Inflammatory macrophage treated with lipopolysaccharide for 1 hour (primary cell): ENCODE data around the gene AGBL1.

ENCODE experiments used
- DNase-seq, 2 donors: peaks; one replicate each; pipeline ENCODE4 v3.0.0-alpha.2; 2020 to 2022

AGBL1 gene

DNA sequence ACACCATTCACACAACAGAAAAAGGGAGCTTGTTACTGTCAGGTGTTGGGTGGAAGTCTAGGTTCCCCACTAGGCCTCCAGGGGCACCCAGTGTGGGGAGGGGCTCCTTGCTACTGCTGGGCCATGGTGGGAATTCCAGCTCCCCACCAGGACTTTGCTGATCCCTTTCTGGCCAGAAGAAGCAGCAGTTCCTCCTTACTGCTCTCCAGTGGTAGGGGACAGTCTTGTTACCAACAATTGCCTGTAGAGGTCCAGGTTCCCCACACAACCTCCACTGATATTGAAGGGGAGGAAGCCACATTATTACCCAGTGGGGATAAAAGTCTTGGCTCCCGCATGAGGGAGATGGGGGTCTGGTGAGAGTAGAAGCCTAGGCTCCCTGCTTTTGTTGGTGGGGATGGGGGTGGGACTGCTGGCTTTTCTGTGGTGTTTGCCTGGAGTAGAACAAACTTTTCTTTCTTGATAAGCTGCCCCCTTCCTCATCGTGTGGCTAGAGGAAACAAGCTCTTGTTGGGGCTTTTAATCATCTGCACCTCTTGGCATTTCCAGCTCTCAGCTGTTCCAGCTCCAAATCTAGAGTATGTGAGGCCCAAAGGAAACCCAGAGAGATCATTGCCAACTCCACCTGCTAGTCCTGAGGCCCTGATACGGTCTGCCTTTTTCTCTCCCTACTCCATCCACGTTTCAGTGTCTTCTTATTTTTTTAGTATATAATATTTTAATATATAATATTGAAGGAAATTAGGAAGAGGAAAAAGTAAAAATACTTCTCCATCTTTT, 824.2 kb downstream of the AGBL1 start:
- DNase-seq: no peak

DNA sequence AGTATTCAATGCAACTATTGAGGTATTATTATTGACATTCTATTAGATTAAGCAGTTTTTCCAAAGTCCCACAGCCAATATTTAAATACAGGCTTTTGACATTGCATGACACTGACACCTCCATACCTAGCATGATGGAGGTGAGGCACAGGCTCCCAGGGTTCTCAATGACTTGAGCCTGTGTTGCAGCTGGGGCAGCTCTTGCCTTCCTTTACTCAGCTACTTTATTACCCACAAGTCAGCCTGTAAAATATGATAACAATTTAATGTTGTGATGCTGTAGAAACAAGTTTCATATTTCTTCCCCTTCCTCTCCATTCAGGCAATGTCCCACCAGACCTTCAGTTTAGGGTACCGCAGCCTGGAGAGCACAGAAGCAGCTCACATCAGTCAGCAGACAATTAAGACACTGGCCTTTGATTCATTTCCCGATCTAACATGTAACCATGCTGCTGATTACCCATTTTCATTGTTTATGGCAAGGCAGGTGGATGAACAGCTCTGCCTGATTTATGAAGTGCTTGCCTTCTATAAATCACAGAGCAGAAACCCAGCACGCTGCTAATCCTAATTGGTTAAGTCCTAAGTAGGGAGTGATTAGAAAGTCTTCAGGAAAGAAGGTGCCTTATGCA, 826.1 kb downstream of the AGBL1 start:
- no peak for DNase-seq

DNA sequence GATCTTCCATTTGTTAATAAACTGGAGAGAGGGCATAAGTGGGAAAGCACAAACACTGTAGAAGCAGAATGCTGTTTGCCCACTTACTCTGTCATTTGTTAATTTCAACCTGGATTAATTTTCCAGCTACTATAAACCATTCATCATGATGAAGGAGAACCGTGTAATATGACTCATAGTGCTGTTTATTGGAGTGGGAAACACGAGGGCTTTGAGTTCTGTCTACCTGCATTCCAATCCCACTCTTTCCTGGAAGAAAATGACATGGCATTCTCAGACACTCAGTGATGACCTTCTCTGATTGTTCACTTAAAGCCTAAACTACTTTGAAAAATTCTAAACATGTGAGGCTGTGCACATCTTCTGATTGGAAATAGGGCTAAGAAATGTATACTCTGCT, 826.7 kb downstream of the AGBL1 start:
- DNase-seq: no peak

DNA sequence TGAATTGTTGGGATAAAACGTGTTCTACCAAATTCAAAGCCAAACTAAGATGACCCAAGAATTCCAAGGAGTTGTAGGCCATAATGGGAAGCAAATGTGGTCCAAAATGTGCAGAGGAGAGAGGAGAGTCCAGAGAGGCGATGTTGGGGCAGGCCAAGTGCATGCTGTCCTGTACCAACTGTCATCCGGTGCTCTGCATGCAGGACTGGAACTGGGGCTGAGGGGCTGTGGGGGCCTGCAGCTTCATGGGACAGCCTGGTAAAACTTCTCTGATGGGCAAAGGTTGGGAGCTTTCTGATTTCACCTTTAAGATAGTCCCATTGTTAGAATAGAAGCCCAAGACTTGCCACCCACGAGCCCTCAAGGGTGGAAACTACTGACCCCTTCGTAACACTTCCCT, 831.4 kb downstream of the AGBL1 start:
- no peak for DNase-seq

DNA sequence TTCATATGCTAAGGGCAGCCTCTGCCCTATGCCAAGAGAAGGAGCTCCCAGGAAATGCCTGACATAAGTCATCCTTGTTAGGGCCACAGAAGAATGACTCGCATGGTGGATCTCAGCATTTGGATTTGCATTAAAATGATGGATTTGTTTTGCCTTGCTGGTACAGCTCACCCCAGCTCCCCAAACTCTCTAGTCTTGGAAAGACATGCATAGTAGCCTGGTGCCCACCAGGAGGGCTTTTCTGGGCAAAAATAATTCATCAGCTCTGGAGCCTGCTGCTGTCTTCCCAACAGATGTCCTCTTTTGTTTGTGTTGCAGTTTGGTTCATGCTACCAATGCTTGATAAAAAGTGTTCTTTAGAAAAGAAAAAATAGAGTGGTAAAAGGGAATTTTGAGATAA, 833.0 kb downstream of the AGBL1 start:
- DNase-seq: no peak

DNA sequence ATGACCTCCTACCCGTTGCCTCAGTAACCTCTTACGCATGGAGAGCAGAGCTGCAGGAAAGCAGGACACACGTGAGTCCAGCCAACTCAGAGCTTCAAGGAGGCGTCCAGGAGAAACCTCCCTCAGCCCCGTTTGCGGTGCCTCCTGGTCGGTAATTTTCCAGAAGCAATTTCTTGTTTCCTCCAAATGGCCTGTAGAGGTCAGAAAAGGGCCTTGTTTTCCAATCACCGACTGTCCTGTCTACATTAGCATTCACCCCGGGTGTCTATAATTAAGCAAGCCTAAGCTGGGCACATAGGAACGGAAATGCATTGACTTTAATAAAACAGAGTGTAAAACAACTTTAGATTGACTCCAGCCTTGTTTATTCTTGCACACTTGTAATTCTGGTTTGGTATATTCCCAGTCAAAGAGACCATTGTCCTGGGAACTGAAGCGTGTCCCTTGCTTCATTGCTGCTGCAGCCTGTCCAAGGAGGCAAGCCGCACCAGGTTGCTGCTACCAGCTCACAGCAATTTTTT, 836.2 kb downstream of the AGBL1 start:
- DNase-seq: peak; percentile 1 to 9

DNA sequence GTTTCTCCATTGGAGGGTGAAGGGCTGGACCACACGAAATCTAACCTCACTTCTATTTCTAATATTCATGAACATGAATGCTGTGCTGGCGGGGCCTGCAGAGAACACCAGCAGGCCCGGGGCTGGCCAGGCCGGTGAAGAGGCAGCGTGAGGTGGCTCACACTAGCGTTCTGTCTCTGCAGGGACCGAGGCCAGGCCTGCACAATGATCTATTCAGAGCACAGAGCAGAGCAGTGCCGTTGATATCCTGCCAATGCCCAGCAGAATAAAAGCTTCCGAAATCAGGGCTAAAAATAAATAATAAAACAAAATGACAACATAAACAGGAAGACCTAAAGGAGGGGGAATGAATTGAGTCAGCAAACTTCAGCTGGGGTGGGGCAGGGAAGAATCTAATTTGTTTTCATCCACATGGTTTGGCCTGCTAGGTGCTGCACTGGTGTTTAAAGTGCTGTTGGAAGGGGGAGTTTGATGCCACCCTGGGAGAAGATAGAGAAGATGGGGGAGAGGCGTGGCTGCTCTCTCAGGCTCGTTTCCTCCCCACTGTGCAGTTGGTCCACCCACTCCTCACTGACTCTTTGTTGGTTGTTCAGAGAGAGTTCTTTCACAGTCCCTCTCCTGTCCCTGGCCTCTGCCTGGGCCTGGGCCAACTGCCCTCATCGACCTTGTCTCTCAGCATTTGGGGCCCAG, 837.1 kb downstream of the AGBL1 start:
- DNase-seq: no peak

DNA sequence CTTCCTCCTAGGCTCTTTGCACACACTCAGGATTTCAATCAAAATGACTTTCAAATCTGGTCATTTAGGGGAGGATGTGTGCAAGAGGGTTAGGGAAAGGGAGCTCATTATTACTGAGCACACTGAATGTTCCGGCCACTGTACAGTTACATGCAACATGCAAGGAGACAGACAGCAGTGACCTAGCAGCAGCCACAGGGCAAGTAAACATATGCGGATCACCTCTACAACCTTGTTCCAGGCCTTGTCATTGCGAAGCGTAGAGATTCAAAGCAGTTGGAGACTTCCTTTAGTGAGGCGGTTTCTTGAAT, 837.6 kb downstream of the AGBL1 start:
- no peak for DNase-seq

DNA sequence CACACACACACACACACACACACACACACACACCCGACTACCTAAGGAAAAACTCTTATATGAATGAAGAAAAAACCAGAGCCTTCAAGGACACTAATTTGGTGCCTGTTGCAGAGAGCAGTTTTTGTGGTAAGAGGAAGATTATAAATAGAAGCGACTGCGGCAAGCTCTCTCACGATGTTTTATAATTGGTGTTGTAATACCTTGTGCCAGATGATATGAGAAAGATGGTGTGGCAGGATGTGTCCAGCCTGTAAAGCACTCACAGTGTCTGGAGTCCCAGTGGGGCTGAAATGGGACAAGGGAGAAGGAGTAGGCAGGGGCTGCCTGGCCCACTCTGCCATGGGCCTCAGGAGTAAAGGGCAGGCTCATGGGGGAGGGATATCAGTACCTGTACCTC, 839.9 kb downstream of the AGBL1 start:
- DNase-seq: no peak

DNA sequence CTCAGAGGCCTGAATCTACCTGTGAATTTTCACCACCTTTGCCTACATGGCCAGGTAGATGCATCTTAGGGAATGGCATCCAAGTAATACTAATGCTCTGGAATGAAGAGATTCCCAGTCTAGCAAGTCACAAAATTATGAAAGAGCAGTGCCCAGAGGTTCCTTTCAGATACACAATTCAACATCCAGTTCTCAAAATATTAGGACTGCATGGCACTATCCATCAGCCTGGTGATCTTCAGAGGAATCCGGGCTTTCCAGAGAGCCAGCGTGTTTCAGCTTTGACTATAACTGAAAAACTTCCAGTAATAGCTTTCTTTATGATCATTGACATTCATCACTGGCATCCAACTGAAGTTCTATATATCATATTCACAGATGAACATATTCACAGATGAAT, 849.8 kb downstream of the AGBL1 start:
- DNase-seq: no peak

DNA sequence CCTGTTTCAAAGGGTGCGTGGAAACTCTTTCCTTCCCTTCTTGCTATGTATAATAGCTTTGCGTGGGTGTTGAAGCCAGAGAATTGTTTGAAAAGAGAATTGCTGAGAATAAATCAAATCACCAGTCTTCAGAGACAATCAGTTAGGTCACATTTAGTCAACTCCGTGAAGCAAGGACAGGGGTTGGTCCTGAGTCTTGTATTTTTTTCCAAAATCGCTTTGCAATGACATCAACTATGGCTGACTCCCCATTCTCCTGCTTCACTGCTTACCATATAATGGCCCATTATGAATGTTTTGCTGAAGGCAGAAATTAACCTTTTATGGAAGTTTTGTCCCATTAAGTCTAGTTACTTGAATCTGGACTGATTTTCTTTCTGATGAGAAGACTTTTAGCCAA, 852.8 kb downstream of the AGBL1 start:
- no peak for DNase-seq

DNA sequence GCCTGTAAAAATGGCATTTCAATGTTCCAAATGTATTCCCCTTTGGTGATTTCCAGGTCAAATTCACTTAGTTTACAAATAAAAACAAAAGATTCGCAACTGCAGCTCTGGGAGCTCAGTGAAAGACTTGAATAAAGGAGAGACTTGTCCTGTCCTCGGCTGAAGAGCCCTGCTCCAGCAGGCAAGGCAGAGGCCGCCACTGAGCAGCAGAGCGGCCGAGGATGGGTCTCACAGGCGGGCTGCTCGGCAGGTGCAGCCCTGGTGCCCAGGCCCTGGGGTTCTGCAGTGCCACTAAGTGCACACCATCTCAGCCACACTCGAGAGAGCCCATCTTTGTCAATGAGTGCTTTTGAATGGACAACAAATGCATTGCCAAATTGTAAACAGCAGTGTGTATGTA, 856.2 kb downstream of the AGBL1 start:
- DNase-seq: no peak

DNA sequence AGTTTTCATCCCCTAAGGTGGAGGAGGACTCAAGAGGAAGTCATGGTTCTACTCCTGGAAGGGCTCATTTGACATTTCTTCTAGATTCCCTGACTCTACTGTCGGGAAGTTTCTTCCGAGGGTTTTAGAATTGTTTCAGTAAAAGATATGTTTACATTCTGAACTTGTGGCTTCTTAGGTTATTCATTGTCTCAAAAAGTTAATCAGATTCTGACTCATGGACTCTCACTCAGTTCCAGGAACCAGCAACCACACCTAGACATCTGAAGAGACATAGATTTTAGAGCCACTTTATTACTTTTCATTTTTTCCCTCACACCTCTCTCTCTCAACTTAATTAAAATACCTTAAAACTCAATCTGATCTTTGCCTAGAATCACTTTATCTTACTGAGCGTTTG, 862.6 kb downstream of the AGBL1 start:
- no peak for DNase-seq

DNA sequence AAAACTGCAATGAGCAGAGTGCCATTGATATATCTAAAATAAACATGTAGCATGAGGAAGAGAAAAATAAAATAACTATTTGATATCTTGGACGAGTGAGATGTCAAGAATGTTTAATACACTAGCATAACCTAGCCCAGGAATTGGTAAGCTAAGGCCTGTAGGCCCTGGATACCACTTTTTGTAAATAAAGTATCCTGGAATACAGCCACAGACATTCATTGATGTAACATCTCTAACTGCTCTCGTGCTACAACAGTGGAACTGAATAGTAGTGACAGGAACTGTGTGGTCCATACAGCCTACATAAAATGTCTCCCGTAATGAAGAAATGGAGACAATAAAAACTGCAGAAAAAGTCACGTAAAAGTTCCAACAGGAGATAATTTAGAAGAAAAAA, 869.0 kb downstream of the AGBL1 start:
- DNase-seq: no peak

DNA sequence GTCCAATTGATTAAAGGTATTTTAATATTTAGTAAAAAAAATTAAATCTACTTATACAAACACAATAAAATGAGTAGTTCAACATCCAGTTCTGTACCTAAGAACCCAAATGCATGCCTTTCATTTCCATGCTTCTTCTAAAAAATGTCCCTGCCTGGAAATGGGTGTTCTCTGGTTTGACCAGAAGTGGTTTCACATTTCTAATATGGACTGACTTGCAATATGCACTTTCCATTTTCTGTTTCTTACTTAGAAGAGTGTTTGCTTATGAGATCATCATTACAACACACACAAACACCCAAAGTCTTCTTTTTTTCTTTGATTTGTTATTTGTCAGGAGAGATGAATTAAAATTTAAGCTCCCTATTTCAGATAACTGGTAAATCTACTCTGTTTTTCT, 879.6 kb downstream of the AGBL1 start:
- no peak for DNase-seq

DNA sequence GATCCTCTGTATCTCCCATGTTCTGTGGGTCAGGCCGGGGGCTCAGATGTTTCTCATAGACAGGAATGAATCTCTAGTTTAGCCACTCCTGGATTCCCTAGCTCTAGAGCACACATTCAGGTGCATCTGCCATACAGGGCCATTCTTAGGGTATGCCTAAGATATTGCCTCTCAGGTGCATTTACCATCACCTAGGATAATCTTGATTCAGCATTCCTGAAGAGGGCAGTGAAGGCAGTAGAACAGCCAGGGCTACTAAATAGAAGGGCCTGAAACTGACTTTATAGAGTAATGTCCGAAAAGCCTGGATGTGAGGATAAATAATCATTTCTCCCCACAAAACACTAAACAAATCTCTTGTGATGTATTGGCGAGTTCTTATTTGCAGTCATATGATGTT, 882.0 kb downstream of the AGBL1 start:
- no peak for DNase-seq

DNA sequence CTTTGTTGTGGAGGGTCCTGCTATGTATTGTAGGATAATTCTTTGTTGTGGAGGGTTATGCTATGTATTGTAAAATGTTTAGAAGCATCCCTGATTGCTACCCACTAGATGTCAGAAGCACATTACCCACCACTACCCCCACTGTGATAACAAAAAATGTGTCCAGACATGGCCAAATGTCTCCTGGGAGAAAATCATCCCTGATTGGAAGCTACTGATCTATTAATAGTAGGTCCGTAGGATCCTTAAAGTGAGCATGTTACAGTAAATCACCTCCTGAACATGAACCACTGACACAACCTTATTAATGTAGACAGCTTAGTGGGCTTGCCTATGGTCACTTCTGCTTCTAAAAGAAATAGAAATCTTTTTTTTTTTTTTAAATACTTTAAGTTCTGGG, 884.6 kb downstream of the AGBL1 start:
- DNase-seq: no peak

DNA sequence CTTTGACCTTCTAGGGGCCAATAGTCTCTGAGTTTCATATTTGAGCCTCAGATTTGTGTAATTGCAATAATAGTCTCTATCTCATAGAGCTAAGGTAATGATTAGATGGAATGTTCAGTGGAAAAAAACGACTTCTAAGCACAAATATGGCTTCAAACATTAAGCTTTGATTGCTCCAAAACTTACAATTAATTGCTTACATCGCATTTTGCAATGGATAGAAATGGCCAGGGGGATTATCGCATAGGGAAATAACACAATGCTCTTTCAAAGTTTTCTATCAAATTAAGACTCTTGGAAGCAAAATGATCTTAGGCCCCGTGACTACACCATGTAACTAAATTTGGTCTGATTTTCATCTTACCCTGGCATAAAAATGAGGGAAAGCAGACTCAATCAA, 888.6 kb downstream of the AGBL1 start:
- DNase-seq: no peak

DNA sequence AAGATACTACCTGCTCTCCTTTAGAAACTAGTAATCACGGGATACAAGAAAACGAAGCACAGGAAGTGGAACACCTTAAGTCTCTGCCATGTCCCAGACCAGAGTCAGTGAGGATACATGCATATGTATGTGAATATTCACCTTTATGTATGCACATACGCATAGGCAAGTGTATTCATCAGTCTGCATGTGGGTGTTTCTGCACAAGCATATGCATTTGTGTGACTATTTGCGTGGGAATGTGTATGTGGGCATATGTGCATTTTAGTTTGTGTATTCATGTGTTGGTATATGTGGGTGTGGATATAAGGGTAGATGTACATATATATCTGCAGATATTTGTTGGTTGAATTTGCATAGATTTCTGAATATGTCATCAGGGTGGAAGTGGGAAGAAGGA, 889.7 kb downstream of the AGBL1 start:
- no peak for DNase-seq

DNA sequence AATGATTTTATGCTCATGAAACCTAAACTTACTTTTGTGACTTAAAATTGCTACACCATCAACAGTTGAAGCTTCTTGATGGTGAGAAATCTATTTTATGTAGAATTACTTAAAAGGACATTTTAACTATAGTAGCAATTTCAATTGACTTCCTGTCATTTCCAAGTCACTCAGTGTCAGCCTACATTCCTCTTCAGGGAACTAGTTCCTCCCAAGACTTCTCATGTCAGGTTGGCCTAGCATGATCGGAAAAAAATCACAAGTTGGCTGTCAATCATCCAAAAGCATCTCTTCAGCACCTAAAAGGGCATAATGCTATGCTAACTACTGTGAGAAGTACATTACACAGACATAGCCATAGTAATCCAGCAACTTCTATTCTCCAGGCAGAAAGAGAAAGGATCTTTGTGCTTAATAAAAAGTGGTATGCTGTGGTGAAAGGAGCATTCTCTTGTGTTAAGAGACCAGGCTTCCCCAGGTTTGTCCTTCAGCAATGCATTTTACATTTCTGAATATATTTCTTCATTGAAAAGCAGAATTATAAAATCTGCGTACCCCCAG, 893.7 kb downstream of the AGBL1 start:
- no peak for DNase-seq

DNA sequence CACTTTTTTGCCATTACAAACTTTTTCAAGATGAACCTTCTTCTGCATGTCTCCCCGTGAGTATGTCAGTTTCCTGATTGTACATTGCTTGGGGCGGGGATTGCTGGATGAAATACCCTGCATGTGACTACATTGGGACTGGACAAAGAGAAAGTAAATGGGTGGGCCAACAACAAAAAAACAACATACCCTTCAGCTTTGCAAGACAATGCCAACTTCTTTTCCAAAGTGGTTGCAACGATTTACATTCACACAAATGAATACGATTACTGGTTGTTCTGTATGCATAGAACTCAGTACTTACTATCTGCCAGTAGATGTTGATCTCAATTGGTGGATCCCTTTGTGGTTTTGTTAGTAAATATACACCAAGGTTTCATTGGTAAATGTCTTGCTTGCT, 908.4 kb downstream of the AGBL1 start:
- DNase-seq: no peak

DNA sequence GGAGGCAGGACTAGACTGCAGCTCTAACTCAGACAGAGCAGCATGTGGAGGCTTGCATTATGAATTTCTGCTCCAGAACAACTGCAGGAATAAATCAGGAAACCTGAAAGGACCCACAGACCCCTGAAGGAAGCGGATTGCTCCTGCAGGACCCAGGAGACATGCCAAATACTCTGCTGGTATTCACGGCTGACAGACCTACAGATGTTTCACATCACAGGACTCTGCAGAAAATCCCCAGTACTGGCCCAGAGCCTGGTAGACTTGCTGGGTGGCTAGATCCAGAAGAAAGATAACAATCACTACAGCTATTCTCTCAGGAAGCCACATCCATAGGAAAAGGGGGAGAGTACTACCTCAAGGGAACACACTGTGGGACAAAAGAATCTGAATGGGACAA, 942.1 kb downstream of the AGBL1 start:
- DNase-seq: no peak

DNA sequence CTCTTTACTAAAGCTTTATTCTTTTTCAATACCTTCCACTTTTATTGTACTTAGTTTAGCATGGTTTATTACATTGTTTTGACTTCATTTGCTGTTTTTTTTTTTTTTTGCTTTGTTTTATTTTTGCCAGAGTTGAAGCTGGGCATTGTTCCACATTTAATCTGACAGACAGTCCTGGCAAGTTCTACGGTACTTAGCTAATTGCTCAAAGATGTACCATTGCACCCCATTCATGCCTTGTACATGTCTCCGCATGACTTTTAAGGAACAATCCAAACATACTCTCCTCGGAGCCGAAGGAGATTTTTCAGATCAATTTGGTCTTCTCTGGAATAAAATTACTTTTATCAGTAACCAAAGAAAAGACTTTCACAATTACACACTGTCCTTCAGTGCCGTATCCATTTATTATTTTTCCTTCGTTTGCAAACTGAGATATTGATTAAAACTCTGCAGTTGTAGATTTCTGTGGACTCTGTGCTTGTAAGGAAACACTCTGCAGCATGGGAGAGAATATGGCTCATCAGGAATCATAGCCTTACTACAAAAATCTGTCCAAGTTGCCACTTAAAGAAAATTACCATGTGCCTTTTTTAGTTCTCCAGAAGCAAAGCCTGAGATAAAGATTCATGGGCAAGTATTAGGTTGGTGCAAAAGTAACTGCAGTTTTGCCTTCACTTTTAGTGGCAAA, 952.0 kb downstream of the AGBL1 start:
- no peak for DNase-seq
